ENCODE results near the gene ASB16. TPM values are rescaled to one million over a fixed set of nuclear protein-coding genes. Genes with fewer than 3 reads are reported as not detected.
A peak's percentile ranks its signal among the peaks of the same experiment; 100 is the strongest.

ASB16 gene
- total RNA-seq, 1 experiment from 2014 or later = 0.11 TPM

DNA sequence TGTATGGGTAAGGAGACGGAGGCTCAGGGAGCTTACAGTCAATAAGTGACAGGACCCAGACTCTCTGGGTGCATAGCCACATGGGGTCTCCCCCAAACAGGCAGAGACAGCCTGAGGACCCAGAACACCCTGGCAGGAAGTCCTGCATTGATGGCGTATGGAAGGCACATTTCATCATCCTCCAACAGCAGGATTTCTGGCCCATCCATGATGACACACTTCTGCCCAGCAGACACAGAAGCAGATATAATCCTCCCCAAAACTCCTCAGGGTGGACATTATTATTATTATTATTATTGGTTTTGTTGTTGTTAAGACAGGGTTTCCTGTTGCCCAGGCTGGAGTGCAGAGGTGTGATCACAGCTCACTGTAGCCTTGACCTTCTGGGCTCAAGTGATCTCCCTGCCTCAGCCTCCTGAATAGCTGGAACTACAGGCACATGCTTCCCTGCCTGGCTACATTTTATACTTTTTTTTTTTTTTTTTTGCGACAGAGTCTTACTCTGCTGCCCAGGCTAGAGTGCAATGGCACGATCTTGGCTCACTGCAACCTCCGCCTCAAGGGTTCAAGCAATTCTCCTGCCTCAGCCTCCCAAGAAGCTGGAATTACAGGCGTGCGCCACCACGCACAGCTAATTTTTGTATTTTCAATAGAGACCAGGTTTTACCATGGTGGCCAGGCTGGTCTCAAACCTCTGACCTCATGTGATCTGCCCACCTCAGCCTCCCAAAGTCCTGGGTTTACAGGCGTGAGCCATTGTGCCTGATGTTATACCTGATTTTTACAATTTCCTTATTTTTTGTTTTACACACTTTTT, 35.5 kb upstream of the ASB16 start:
- H3K4me3 Mint-ChIP-seq = no peak overlapping the region
- DNase-seq (ENCODE audit: low spot score) = no peak
- ATAC-seq = no peak
- no peaks in the 10 kb centered on the region for H3K9me3 Mint-ChIP-seq
- H3K4me1 Mint-ChIP-seq = peaks cover 20% of the 10 kb centered on the region
- H3K36me3 Mint-ChIP-seq = no peaks in the 10 kb centered on the region
- POLR2A ChIA-PET = no interaction called here
- TF ChIP-seq ZNF219 (CRISPR knock-in tag; IDR thresholded peaks at IDR 0.05; ENCODE audit: borderline replicate concordance) (no peak), GABPB1 (CRISPR knock-in tag; IDR thresholded peaks at IDR 0.05) (peak; percentile 79), NR1H2 (CRISPR knock-in tag; IDR thresholded peaks at IDR 0.05) (no peak), FOXP1 (CRISPR knock-in tag; IDR thresholded peaks at IDR 0.05; ENCODE audit: borderline replicate concordance) (no peak)
- TF ChIP-seq, protein P1, sequence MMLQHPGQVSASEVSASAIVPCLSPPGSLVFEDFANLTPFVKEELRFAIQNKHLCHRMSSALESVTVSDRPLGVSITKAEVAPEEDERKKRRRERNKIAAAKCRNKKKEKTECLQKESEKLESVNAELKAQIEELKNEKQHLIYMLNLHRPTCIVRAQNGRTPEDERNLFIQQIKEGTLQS (CRISPR knock-in tag; conservative IDR thresholded peaks at IDR 0.05) = no peak
- no peaks in the 10 kb centered on the region; the same call in 1 of the 2 replicates for H3K27me3 Mint-ChIP-seq (ENCODE audit: low read depth)
- no peak overlapping the region for H3K27ac Mint-ChIP-seq
- CTCF ChIA-PET = interaction anchor here (1.2 to 1.7 kb wide), 4 partner anchors 11 to 27 kb away, joined by 3 to 7 read pairs (median 4); partner anchors contain the start of gene HDAC5

DNA sequence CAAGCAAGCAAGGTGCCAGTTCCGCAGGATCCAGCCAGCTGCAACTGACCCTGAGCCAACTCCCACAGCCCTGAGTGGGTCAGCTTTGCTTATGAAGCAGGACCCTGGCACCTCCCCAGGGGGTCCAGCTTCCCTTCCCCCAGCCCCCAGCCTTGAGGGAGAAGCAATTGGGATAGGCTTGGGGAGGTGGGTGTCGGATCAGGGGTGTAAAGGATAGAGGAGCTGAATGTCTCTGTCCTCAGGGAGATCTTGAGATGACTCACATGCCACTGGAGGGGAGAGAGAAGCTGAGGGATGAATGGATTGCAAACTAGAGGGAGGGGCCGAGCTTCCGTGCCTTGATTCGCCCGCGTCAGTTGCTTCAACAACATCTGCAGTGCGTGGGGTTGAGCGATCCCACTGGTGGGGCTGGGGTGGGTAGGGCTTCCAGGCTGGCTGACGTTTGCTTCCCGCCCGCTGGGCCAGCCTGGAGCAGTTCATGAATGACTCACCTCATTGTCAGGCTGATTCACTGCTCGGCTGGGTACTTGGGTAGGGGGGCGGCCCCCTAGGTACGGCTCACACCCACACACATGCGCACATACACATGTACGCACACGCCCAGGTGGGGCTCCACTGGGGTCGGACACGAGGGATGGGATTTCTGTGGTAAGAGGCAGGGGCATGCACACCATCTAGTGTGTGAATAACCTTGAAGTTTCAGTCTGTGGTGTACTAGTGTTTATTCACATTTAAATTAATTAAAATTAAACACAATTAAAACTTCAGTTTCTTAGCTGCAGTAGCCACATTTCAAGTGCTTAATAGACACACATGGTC, 32.4 kb upstream of the ASB16 start:
- DNase-seq (ENCODE audit: low spot score) = peak; percentile 60
- Mint-ChIP-seq H3K27ac (peak overlapping the region; percentile 75; the same call in 1 of the 2 replicates), H3K4me1 (peaks cover 25% of the 10 kb centered on the region), H3K9me3 (no peaks in the 10 kb centered on the region), H3K36me3 (no peaks in the 10 kb centered on the region), H3K4me3 (peak overlapping the region; percentile 57), H3K27me3 (ENCODE audit: low read depth) (no peaks in the 10 kb centered on the region; the same call in 1 of the 2 replicates)
- ChIA-PET CTCF (interaction anchor here (0.8 to 5.5 kb wide), 11 partner anchors 11 to 207 kb away, joined by 3 to 29 read pairs (median 4); partner anchors contain the start of genes GRN, HDAC5 and TMUB2), POLR2A (interaction anchor here (0.5 to 1.2 kb wide), 4 partner anchors 15 to 68 kb away, joined by 3 to 7 read pairs (median 5); partner anchors contain the start of genes HDAC5 and TMUB2)
- ATAC-seq = peak; percentile 33
- TF ChIP-seq RORB (CRISPR knock-in tag; IDR thresholded peaks at IDR 0.05) (no peak), NR1H2 (CRISPR knock-in tag; IDR thresholded peaks at IDR 0.05) (no peak), NFYB (CRISPR knock-in tag; conservative IDR thresholded peaks at IDR 0.05; ENCODE audit: low read depth) (no peak), CREB1 (CRISPR knock-in tag; IDR thresholded peaks at IDR 0.05) (no peak), GRHL2 (CRISPR knock-in tag; IDR thresholded peaks at IDR 0.05; ENCODE audit: insufficient replicate concordance, severe bottlenecking) (no peak), ELF4 (CRISPR knock-in tag; IDR thresholded peaks at IDR 0.05; ENCODE audit: low read depth) (no peak), CBFB (CRISPR knock-in tag; IDR thresholded peaks at IDR 0.05; ENCODE audit: low read depth) (no peak), ZNF416 (CRISPR knock-in tag; IDR thresholded peaks at IDR 0.05) (no peak), ESRRA (CRISPR knock-in tag; IDR thresholded peaks at IDR 0.05; ENCODE audit: borderline replicate concordance) (no peak), PRRX2 (CRISPR knock-in tag; IDR thresholded peaks at IDR 0.05) (no peak)
- TF ChIP-seq, protein P2, sequence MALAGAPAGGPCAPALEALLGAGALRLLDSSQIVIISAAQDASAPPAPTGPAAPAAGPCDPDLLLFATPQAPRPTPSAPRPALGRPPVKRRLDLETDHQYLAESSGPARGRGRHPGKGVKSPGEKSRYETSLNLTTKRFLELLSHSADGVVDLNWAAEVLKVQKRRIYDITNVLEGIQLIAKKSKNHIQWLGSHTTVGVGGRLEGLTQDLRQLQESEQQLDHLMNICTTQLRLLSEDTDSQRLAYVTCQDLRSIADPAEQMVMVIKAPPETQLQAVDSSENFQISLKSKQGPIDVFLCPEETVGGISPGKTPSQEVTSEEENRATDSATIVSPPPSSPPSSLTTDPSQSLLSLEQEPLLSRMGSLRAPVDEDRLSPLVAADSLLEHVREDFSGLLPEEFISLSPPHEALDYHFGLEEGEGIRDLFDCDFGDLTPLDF (CRISPR knock-in tag; IDR thresholded peaks at IDR 0.05) = no peak
- TF ChIP-seq, protein P3, sequence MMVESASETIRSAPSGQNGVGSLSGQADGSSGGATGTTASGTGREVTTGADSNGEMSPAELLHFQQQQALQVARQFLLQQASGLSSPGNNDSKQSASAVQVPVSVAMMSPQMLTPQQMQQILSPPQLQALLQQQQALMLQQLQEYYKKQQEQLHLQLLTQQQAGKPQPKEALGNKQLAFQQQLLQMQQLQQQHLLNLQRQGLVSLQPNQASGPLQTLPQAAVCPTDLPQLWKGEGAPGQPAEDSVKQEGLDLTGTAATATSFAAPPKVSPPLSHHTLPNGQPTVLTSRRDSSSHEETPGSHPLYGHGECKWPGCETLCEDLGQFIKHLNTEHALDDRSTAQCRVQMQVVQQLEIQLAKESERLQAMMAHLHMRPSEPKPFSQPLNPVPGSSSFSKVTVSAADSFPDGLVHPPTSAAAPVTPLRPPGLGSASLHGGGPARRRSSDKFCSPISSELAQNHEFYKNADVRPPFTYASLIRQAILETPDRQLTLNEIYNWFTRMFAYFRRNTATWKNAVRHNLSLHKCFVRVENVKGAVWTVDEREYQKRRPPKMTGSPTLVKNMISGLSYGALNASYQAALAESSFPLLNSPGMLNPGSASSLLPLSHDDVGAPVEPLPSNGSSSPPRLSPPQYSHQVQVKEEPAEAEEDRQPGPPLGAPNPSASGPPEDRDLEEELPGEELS (CRISPR knock-in tag; IDR thresholded peaks at IDR 0.05) = no peak
- TF ChIP-seq, protein P4, sequence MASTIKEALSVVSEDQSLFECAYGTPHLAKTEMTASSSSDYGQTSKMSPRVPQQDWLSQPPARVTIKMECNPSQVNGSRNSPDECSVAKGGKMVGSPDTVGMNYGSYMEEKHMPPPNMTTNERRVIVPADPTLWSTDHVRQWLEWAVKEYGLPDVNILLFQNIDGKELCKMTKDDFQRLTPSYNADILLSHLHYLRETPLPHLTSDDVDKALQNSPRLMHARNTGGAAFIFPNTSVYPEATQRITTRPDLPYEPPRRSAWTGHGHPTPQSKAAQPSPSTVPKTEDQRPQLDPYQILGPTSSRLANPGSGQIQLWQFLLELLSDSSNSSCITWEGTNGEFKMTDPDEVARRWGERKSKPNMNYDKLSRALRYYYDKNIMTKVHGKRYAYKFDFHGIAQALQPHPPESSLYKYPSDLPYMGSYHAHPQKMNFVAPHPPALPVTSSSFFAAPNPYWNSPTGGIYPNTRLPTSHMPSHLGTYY (CRISPR knock-in tag; IDR thresholded peaks at IDR 0.05) = no peak
- TF ChIP-seq, protein P5, sequence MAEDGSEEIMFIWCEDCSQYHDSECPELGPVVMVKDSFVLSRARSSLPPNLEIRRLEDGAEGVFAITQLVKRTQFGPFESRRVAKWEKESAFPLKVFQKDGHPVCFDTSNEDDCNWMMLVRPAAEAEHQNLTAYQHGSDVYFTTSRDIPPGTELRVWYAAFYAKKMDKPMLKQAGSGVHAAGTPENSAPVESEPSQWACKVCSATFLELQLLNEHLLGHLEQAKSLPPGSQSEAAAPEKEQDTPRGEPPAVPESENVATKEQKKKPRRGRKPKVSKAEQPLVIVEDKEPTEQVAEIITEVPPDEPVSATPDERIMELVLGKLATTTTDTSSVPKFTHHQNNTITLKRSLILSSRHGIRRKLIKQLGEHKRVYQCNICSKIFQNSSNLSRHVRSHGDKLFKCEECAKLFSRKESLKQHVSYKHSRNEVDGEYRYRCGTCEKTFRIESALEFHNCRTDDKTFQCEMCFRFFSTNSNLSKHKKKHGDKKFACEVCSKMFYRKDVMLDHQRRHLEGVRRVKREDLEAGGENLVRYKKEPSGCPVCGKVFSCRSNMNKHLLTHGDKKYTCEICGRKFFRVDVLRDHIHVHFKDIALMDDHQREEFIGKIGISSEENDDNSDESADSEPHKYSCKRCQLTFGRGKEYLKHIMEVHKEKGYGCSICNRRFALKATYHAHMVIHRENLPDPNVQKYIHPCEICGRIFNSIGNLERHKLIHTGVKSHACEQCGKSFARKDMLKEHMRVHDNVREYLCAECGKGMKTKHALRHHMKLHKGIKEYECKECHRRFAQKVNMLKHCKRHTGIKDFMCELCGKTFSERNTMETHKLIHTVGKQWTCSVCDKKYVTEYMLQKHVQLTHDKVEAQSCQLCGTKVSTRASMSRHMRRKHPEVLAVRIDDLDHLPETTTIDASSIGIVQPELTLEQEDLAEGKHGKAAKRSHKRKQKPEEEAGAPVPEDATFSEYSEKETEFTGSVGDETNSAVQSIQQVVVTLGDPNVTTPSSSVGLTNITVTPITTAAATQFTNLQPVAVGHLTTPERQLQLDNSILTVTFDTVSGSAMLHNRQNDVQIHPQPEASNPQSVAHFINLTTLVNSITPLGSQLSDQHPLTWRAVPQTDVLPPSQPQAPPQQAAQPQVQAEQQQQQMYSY (CRISPR knock-in tag; IDR thresholded peaks at IDR 0.05) = no peak
- TF ChIP-seq, protein P6, sequence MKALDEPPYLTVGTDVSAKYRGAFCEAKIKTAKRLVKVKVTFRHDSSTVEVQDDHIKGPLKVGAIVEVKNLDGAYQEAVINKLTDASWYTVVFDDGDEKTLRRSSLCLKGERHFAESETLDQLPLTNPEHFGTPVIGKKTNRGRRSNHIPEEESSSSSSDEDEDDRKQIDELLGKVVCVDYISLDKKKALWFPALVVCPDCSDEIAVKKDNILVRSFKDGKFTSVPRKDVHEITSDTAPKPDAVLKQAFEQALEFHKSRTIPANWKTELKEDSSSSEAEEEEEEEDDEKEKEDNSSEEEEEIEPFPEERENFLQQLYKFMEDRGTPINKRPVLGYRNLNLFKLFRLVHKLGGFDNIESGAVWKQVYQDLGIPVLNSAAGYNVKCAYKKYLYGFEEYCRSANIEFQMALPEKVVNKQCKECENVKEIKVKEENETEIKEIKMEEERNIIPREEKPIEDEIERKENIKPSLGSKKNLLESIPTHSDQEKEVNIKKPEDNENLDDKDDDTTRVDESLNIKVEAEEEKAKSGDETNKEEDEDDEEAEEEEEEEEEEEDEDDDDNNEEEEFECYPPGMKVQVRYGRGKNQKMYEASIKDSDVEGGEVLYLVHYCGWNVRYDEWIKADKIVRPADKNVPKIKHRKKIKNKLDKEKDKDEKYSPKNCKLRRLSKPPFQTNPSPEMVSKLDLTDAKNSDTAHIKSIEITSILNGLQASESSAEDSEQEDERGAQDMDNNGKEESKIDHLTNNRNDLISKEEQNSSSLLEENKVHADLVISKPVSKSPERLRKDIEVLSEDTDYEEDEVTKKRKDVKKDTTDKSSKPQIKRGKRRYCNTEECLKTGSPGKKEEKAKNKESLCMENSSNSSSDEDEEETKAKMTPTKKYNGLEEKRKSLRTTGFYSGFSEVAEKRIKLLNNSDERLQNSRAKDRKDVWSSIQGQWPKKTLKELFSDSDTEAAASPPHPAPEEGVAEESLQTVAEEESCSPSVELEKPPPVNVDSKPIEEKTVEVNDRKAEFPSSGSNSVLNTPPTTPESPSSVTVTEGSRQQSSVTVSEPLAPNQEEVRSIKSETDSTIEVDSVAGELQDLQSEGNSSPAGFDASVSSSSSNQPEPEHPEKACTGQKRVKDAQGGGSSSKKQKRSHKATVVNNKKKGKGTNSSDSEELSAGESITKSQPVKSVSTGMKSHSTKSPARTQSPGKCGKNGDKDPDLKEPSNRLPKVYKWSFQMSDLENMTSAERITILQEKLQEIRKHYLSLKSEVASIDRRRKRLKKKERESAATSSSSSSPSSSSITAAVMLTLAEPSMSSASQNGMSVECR (CRISPR knock-in tag; IDR thresholded peaks at IDR 0.05; ENCODE audit: borderline replicate concordance) = 0 out of 2 replicates have a peak, but pooled peaks have one; percentile 50
